Glomerular visceral epithelial cell (primary cell): ENCODE results near the gene SRP68.

Experiments used
- DNase-seq: peaks from one replicate; pipeline ENCODE4 v3.0.0-alpha.2; 2016; ENCODE audit errors: extremely low spot score

Gene SRP68

DNA sequence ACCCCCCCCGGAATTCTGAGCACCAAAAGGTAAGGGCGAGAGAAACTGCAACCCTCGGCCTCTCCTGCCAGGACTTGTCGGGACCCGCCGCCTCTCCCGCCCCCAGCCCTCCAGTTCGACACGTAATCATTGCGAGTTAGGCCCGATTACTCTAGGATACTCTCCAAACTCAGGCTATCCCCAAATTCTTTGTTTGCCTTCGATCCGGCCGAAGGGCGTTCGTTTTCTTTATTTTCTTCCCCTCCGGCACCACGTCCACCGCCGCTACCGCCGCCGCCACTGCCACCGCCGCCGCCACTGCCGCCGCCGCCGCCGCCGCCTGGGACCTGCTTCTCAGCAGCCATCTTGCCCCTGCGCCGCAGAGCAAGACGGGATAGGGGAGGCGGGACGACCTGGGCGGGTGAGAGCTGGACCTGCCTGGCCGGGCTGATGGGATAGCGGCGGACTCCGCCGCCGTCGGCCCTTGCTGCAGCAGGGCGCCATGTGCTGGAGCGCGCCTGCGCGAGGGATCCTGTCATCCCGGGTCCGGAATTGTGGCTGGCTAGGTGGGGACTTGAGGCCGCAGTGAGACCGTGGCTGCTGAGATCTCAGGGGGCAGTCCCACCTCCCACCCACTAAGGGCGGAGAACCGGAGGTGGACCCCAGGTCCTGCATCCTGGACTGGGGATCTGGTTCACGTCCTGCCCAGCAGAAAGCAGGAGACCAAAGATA is at the start of gene SRP68:
TSS of gene SRP68 (minus strand) at position 370 of the 711 bp plus-strand sequence. CDS start at position 344, 26 bp downstream.
- peak; percentile 92 for DNase-seq

GRCh38 chr17:76121932-76122430 is 49.7 kb upstream of the SRP68 start:
- no peak for DNase-seq

- DNase-seq: no peak
Measured at GRCh38 chr17:76120658-76121008, 48.3 kb upstream of the SRP68 start.

DNA sequence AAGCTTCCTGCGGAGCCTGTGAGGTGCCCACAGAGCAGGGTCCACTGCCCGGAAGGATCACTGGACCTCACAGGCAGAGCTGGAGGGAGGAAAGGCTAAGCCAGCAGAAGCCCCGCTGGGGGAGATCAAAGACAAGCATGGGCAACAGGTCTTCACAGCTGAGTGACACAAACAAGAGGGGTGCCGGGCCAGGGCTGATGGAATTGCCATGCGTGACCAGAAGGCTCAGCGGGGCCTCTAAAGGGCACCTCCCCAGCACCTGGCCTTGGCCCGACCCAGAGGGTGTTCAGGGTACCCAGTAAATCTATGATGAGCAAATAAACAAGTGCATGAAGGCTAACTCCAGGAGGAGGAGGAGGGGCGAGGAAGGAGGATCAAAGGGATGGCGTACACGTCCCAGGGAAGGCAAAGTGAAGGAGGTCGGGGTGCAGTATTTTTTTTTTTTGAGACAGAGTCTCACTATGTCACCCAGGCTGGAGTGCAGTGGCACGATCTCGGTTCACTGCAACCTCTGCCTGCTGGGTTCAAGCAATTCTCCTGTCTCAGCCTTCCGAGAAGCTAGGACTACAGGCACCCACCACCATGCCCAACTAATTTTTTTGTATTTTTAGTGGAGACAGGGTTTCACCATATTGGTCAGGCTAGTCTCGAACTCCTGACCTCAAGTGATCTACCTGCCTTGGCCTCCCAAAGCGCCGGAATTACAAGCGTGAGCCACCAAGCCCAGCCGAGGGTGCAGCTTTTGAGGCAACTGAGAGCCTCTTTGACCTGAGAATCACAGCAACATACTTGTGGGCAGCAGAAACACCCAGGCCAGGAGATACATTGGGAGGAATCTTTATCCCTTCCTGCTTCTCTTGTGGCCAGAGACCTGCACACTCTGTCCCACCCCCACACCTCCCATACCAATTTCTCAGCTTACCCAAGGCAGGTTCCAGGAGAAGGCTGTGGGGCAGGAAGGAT is 47.4 kb upstream of the SRP68 start:
- DNase-seq: no peak

- DNase-seq: no peak
Measured at GRCh38 chr17:76115138-76115754, 42.9 kb upstream of the SRP68 start.

DNA sequence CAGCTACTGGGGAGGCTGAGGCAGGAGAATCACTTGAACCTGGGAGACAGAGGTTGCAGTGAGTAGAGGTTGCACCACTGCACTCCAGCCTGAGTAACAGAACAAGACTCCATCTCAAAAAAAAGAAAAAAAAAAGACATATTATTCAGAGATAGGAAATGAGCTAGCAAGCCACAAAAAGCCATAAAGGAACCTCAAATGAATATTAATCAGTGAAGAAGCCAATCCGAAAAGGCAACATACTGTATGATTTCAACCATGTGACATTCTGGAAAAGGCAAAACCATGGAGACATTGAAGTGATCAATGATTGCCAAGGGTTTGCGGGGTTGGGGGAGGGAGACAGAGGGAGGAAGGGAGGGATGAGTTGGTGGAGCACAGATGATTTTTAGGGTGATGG is 39.6 kb upstream of the SRP68 start:
- no peak for DNase-seq

- DNase-seq: peak; percentile 19
Measured at GRCh38 chr17:76107509-76107908, 35.2 kb upstream of the SRP68 start.

GRCh38 chr17:76106703-76107102 is 34.4 kb upstream of the SRP68 start:
- DNase-seq: no peak

DNA sequence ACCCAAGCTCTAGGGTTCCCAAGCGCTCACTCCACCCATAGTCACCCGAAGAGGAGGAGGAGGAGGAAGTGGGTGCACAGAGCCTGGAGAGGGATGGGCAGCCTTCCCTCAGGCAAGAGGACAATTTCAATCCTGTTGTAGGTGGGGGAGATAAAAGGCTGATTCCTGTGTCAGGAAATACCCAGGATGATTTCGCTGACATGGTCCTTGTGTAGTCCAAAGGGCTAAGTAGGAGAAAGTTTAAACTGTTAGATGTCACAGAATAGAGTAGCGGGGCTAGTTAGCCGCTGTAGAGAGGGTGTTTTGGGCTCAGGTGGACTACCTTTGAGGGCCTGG is 32.5 kb upstream of the SRP68 start:
- no peak for DNase-seq

GRCh38 chr17:76104140-76104895 is 32.0 kb upstream of the SRP68 start:
- DNase-seq: no peak

- peak; percentile 92 for DNase-seq
Measured at GRCh38 chr17:76103274-76104139, 31.2 kb upstream of the SRP68 start, which contains the start of gene EXOC7. EXOC7 (minus strand) TSS chr17:76103787; CDS start chr17:76103692, 95 bp downstream.

DNA sequence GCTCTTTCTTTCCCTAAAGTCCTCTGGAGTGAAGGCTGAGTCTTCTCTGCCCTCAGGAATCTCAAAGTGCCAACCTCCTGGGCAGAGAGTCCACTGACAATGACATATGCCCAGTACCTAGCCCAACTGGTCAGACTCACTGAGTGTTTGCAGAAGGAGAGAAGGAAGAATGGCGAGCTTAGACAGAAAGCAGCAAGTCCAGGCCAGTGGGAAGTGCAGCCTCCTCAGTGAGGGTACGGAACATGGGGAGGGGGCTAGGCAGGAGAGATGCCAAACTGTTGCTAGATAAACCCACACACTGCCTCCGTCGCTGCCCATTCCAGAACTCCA is 30.6 kb upstream of the SRP68 start:
- DNase-seq: no peak

DNA sequence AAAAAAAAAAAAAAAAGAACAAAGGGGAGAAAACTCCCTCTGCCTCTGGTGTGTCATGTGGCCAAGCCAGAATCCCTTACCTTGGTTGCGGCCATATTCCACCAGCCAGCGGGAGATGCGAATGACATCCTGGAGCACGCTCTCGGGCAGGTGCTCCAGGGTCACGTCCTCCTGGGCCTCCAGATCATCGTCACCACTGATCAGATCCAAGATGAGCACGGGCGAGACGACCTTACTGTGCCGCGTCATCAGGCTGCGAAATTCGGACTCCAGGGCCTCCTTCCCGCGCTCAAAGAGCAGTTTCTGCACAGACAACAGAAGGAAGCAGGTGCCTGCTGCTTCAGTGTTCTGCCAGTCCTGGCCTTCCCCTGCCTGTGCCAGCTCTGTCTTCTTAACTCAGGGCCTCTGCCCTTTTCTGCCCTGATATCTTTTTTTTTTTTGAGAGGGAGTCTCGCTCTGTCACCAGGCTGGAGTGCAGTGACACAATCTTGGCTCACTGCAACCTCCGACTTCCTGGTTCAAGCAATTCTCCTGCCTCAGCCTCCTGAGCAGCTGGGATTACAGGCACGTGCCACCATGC is 25.5 kb upstream of the SRP68 start:
- no peak for DNase-seq

DNA sequence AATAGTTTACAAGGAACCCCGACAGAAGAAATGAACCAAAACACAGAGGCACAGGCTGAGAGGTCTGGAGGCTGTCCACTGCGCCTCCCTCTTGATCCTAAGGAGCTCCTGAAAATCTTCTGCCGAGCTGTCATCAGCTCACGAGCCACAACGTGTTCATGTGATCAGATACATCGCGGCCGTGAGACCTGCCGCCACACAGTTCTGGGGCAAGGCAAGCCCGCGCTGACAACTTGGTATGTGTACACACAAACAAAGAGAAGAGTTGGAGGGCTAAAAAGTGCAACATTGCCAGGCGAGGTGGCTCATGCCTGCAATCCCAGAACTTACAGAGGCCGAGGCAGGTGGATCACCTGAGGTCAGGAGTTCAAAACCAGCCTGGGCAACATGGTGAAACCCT is 23.6 kb upstream of the SRP68 start:
- DNase-seq: no peak

DNA sequence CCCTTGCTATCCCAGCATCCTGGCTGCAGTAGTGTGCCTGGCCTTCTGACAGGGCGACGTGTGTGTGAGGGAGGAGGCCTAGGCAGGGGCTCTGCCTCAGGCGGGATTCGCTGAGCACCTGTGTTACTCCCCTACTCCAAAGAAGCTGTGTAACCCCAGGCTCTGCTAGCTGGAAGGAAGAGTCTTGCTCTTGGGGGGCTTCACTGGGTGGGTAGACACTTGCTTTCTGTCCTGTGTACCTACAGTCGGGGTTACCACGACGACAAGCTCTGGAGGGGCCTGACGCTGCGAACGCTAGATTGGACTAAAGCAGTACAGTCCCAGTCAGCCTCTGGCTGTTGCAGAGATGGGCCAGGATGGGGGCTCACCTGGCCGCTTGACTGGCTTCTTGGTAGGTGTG is 21.7 kb upstream of the SRP68 start:
- DNase-seq: no peak

DNA sequence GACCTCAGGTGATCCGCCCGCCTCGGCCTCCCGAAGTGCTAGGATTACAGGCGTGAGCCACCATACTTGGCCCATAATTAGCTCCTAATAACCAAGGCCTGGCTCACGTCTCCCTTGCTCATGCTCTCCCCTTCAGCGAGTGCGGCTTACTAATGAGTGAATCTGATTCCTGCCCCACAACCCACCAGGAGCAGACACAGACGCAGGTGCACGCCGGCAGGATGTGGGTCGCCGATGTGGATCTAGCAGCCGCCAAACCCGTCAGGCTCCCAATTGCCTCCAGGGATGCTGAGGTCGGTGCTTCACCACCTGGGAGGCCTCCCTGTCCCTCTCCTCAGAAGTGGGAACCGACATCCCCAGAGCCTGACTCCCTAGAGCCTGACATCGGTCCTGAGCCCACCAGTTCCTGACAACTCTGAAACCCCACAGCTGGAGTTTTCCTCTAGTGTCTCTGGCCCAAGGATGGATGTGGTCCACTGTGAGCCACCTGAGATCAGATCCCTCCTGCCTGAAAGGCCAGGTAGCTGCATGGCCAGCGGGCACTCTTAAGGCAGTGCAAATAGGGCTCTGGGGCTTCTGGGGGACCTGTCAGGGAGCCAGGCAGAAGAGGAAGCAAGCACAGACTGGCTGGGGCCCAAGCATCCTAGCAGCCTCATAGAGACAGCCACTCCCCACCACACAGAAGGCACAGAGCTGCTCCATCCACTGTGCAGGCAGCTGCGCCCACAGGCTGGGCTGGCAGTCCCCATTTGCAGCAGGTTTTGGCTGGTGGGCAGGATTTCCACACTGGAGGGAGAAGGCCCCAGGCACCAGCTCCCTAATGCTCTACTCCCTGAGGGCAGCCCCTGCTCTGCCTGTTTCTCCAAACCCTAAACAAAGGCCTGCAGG is 20.5 kb upstream of the SRP68 start:
- DNase-seq: no peak

GRCh38 chr17:76091526-76092286 is 19.4 kb upstream of the SRP68 start:
- no peak for DNase-seq

DNA sequence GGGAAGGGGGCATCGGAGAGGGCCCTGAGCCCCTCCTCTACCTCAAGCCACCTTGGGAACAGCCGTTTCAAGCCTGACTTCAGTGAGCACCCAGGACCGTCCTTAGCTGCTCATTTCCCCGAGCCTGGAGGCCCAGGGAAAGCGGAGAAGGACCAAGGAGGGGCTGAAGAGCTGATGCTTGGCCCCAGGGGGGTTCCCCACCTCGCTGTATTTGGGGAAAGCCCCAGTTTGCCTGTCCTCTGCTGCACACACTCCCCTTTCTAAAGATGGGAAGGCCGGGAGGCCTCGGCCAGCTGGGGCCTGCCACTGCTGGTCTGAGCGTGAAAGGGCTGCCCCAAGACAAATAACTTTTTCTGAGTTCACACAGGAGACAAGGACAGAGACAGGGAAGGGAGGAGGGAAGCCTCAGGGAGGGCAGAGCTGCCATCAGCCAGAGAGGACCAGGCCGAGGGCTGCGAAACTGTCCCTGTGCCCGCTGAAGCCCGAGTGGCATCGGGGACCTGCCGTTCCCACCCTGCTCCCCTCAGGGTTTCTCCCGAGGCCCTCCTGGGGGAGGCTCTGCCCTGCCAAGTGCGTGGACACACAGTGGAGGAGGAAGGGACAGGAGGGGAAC is 18.3 kb upstream of the SRP68 start:
- DNase-seq: no peak
